HG03064 (cell line): ENCODE measurements around the gene ZBTB32.
A peak's percentile ranks its signal among the peaks of the same experiment; 100 is the strongest.

Source experiments
- ATAC-seq: cut with Tn5 transposase; IDR thresholded peaks from one replicate; pipeline ENCODE4 v1.9.1; 2021; ENCODE audit warnings: low read depth; ENCODE audit not compliant: unreplicated experiment

The ZBTB32 gene

DNA sequence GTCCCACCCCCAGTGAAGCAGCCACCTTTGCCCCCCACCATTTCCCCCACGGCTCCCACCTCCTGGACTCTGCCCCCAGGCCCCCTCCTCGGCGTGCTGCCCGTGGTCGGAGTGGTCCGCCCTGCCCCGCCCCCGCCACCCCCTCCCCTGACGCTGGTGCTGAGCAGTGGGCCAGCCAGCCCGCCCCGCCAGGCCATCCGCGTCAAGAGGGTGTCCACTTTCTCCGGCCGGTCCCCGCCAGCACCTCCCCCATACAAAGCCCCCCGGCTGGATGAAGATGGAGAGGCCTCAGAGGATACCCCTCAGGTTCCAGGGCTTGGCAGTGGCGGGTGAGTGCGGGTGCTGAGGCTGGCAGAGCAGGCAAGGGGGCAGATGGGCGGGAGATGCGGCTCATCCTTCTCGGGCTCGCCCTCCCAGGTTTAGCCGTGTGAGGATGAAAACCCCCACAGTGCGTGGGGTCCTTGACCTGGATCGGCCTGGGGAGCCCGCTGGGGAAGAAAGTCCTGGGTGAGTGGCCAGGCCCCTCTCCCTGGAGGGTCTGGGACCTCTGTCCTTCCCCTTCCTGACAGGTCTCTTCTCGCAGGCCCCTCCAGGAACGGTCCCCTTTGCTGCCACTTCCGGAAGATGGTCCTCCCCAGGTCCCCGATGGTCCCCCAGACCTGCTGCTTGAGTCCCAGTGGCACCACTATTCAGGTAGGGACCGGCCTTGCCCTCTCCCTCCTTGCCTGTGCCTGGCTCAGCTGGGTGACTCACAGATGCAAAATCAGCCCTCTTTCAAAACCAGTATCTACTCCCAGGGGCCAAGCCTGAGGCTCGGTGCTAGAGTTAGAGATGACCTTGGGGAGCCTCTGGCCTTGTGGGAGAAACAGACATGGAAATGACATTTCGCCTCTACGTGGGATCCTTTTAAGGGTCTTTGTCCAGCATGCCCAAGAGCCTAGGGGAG is 29.1 kb downstream of the ZBTB32 start:
- ATAC-seq: no peak

DNA sequence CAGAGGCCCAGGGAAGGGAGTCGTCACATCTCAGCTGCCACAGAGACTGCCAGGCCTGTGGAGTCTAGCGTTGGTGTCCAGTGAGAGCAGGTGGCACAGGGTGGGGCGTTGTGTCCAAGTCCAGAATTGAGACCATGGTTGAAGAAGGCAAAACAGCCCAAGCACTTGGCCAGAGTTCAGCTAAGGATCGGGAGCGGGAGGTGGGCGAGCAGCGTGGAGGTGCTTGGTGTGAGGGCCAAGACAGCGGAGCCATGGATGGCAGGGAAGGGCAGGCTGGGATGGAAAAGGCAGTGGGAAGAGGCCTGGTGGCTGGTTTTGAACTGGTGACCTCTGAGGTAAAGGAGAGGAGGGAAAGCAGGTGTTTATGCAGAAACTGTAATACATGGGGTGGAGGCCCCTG is 29.9 kb downstream of the ZBTB32 start:
- ATAC-seq: no peak

- no peak for ATAC-seq
Observed at GRCh38 chr19:35734889-35735288, 30.5 kb downstream of the ZBTB32 start.

GRCh38 chr19:35736913-35737886 is 32.8 kb downstream of the ZBTB32 start:
- no peak for ATAC-seq

- ATAC-seq: no peak
Observed at GRCh38 chr19:35738021-35738886, 33.9 kb downstream of the ZBTB32 start.

GRCh38 chr19:35738887-35739229 is 34.5 kb downstream of the ZBTB32 start:
- no peak for ATAC-seq

- no peak for ATAC-seq
Observed at GRCh38 chr19:35739275-35740107, 35.1 kb downstream of the ZBTB32 start.

GRCh38 chr19:35740108-35740422 is 35.7 kb downstream of the ZBTB32 start:
- ATAC-seq: peak; percentile 7

- peak; percentile 48 for ATAC-seq
Observed at GRCh38 chr19:35740423-35741202, 36.3 kb downstream of the ZBTB32 start.

DNA sequence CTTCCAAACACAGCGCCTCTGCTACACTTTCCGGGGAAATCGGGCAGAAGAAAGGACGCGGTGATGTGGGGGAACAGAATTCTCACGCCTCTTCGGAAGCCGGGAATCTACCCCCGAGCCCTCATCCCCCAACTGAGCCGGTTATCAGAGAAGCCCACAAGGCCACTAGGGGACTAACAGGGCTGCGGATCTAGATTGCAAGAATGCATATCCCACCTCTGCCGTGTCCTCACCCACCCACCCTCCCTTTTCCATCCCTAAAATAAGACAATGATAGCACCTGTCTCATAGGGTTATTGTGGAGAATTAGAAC is 36.8 kb downstream of the ZBTB32 start:
- ATAC-seq: no peak

- ATAC-seq: no peak
Observed at GRCh38 chr19:35742121-35742724, 37.9 kb downstream of the ZBTB32 start, which contains the start of gene IGFLR1. Gene IGFLR1 (minus strand): TSS chr19:35742452. CDS start chr19:35741180, 1,272 bp downstream.

- ATAC-seq: no peak
Observed at GRCh38 chr19:35743640-35744429, 39.5 kb downstream of the ZBTB32 start.

DNA sequence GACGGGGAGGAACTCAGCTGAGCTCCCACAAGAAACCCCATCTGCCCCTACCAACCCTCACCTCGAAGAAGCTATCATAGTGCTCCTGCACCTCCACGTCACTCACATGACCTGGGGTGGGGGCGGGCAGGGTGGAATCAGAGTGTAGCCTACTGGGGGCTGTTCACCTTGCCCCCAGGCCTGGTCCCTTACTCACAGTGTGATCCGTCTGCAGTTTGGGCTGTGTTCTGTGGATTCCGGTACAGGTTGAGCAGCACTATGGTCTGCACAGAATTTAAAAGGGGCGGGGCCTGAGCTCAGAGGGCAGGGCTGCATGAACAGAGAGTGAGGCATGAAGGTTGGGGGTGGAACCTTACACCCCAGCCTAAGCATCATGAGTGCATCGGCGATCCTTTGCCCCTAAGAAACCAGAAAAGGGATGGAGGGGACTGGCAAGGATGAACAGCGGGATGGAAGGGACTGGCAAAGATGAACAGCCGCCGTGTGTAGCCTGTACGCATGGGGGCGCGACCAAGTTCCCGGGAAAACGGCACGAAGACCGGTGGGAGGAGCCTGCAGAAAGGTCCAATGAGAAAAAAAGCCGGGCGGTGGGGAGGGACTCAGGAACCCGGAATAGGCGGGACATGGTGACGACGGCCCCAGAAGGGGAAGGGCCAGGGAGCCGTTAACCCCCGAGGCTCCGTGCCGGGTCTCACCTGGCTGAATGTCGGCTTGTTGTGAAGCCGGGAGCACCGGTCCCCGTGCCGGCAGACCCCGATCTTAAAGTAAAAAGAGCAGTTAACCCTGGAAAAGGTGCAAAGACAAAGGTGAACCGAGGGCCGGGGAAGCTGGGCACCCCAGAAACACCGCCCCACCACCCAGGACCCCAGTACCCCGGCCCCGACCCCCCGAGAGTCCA is 40.3 kb downstream of the ZBTB32 start:
- no peak for ATAC-seq

- ATAC-seq: peak; percentile 35
Observed at GRCh38 chr19:35745328-35746086, 41.1 kb downstream of the ZBTB32 start, which contains the start of the genes PSENEN and U2AF1L4. Gene PSENEN (plus strand): TSS chr19:35745651. CDS start chr19:35745931, 280 bp downstream. Gene U2AF1L4 (minus strand): TSS chr19:35745418. CDS start chr19:35745391, 27 bp downstream.

- ATAC-seq: no peak
Observed at GRCh38 chr19:35746087-35746462, 41.7 kb downstream of the ZBTB32 start.

GRCh38 chr19:35746531-35746930 is 42.2 kb downstream of the ZBTB32 start:
- ATAC-seq: no peak
